ENCODE results near the gene ARL14. TPM values are rescaled to one million over a fixed set of nuclear protein-coding genes. Genes with fewer than 3 reads are reported as not detected.

The ARL14 gene
- total RNA-seq, 1 experiment from 2014 or later = not detected

- no peak overlapping the region for H3K27ac ChIP-seq (ENCODE audit: insufficient read length, low read depth, low read length)
- no peaks in the 10 kb centered on the region for H4K20me1 ChIP-seq (ENCODE audit: control insufficient read depth, insufficient read depth, insufficient read length)
Measured at GRCh38 chr3:160668454-160668853, 8.5 kb upstream of the ARL14 start.

More at GRCh38 chr3:160668454-160668853, 8.5 kb upstream of the ARL14 start:
- H3K56ac ChIP-seq (ENCODE audit: insufficient read length, low read depth, low read length) = no peak overlapping the region
- H2AFZ ChIP-seq (ENCODE audit: low read length) = no peak overlapping the region
- H3K4me2 ChIP-seq (ENCODE audit: insufficient read depth, insufficient read length, low read length) = no peak overlapping the region
- Mint-ChIP-seq H3K36me3 (ENCODE audit: insufficient read depth in 1 of 3, low read depth in 3 of 3) (no peaks in the 10 kb centered on the region), H3K27me3 (ENCODE audit: low read depth) (no peaks in the 10 kb centered on the region; the same call in 1 of the 2 replicates), H3K4me3 (no peak overlapping the region), H3K27ac (no peak overlapping the region), H3K9me3 (no peaks in the 10 kb centered on the region; a peak in 1 of 5 replicates), H3K4me1 (peaks cover 8 to 12% of the 10 kb centered on the region in 2 experiments)
- H2AK5ac ChIP-seq (ENCODE audit: insufficient read length, low read length) = no peak overlapping the region
- H3K23me2 ChIP-seq (ENCODE audit: insufficient read length, low read depth, low read length, poor library complexity, severe bottlenecking) = no peaks in the 10 kb centered on the region
- H2BK5ac ChIP-seq (ENCODE audit: insufficient read length, low read length) = no peak overlapping the region
- TF ChIP-seq CTCF (conservative IDR thresholded peaks at IDR 0.05) = no peak
- H3K18ac ChIP-seq (ENCODE audit: insufficient read length, low read depth, low read length) = no peak overlapping the region
- H3K9ac ChIP-seq (ENCODE audit: extremely low read depth, insufficient read length, low read length) = no peak overlapping the region
- no peaks in the 10 kb centered on the region for H3K4me1 ChIP-seq (ENCODE audit: insufficient read depth, low read length)
- H4K8ac ChIP-seq (replicated peaks; ENCODE audit: insufficient read length, low read depth, low read length) = no peak overlapping the region
- no peak overlapping the region for H2BK12ac ChIP-seq (ENCODE audit: insufficient read length, low read depth, low read length)
- H2BK20ac ChIP-seq (ENCODE audit: low read depth, low read length, poor library complexity, severe bottlenecking) = no peak overlapping the region
- no peak overlapping the region for H3K23ac ChIP-seq (ENCODE audit: insufficient read length, low read depth, low read length)
- no peaks in the 10 kb centered on the region for H3K27me3 ChIP-seq (ENCODE audit: insufficient read depth, low read length)
- H3K79me2 ChIP-seq (ENCODE audit: insufficient read depth, low read length) = no peaks in the 10 kb centered on the region
- no peak overlapping the region for H2BK120ac ChIP-seq (ENCODE audit: low read depth, low read length, poor library complexity, severe bottlenecking)
- H4K91ac ChIP-seq (ENCODE audit: insufficient read length, low read depth, low read length) = no peak overlapping the region
- H3K4ac ChIP-seq (ENCODE audit: low read depth, low read length) = no peak overlapping the region
- H2BK15ac ChIP-seq (ENCODE audit: low read depth, low read length) = no peak overlapping the region
- DNase-seq = no peak
- no peak overlapping the region for H3K14ac ChIP-seq (ENCODE audit: insufficient read depth, low read length)
- no peak overlapping the region for H4K5ac ChIP-seq (ENCODE audit: insufficient read length, low read depth, low read length)
- H3K9me3 ChIP-seq (ENCODE audit: control insufficient read depth, low read depth, low read length) = no peaks in the 10 kb centered on the region
- no peak overlapping the region for H3T11ph ChIP-seq (ENCODE audit: low read length)
- no peaks in the 10 kb centered on the region for H3K79me1 ChIP-seq (ENCODE audit: insufficient read depth, low read depth, low read length, poor library complexity, severe bottlenecking)
